Ectodermal cell (in vitro differentiated cells): ENCODE data around the gene DNAL4.
A peak's percentile ranks its signal among the peaks of the same experiment; 100 is the strongest.
"Not testable (repeated sequence)": the region's sequence is repeated elsewhere in the genome, so short reads cannot be mapped to it uniquely, and the experiment has no call there.

Experiments
- H3K27ac ChIP-seq: 2 replicates; pipeline ENCODE4 v1.7.0; 2013; ENCODE audit warnings: mild to moderate bottlenecking, low read depth, low read length; ENCODE audit not compliant: insufficient read depth, poor library complexity, severe bottlenecking
- H3K27me3 ChIP-seq: 2 replicates; pipeline ENCODE4 v1.7.0; 2013; ENCODE audit warnings: mild to moderate bottlenecking, low read length; ENCODE audit not compliant: insufficient read depth, control insufficient read depth, poor library complexity, severe bottlenecking
- H3K36me3 ChIP-seq: one replicate; pipeline ENCODE4 v1.7.0; 2013; ENCODE audit warnings: low read length; ENCODE audit not compliant: control insufficient read depth, insufficient read depth
- H3K4me1 ChIP-seq: one replicate; pipeline ENCODE4 v1.7.0; 2013; ENCODE audit warnings: low read length; ENCODE audit not compliant: control insufficient read depth, insufficient read depth
- H3K4me3 ChIP-seq: 2 replicates; pipeline ENCODE4 v1.7.0; 2013; ENCODE audit warnings: low read depth, low read length, control low read depth; ENCODE audit not compliant: insufficient read depth
- H3K9me3 ChIP-seq: 2 replicates; pipeline ENCODE4 v1.7.0; 2013; ENCODE audit warnings: mild to moderate bottlenecking, low read length, moderate library complexity; ENCODE audit not compliant: control insufficient read depth
- WGBS, 2 experiments: methylation state at CpG; one replicate each; pipeline ENCODE4 v1.1.7; 2013; ENCODE audit warnings: missing lambda C conversion rate in 2 of 2; 5-methylcytosine and 5-hydroxymethylcytosine counted together

DNAL4 gene

DNA sequence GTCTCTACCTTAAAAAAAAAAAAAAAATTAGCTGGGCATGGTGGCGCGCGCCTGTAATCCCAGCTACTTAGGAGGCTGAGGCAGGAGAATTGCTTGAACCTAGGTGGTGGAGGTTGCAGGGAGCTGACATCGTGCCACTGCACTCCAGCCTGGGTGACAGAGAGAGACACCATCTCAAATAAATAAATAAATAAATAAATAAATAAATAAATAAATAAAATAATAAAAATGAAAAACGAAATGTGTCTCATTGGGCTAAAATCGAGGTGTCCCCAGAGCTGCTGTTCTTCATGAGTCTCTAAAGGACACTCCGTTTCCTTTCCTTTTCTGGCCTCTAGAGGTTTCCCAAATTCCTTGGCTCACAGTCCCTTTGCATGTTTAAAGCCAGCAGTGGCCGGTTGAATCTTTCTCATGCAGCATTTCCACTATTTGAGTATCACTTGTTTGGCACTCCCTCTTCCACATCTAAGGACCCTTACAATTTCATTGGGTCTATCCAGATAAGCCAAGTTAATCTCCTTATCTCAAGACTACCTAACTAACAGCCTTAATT is 11.2 kb upstream of the DNAL4 start:
- not testable (repeated sequence) for H3K27ac ChIP-seq, H3K4me1 ChIP-seq, H3K4me3 ChIP-seq

DNA sequence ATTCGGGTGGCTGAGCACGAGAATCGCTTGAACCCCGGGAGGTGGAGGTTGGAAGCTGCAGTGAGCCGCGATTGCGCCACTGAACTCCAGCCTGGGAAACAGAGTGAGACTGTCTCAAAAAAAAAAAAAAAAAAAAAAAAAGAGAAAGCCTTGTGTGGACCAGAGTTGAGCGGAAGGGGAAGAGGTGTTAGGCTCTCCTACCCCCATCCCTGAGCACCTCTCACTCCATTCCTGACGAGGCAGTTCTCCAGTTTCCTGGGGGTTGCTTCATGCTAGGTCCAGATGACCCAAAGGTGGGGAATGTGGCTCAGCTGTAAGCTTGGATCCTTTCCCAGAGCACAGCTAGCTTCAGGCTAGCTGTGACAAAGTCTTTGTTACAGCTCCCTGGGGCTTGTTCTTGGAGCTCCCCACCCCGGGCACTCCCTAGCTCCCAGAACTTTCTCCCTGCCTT is 8.8 kb upstream of the DNAL4 start:
- no peaks in the 10 kb centered on the region for H3K9me3 ChIP-seq
- peaks cover 10% of the 10 kb centered on the region for H3K27me3 ChIP-seq
- H3K27ac ChIP-seq: no peak overlapping the region
- no peak overlapping the region for H3K4me3 ChIP-seq
- H3K36me3 ChIP-seq: no peaks in the 10 kb centered on the region
- H3K4me1 ChIP-seq: no peaks in the 10 kb centered on the region
- WGBS, 2 experiments: 26 to 32% methylated on average over 10 of the region's 10 CpGs

More for the DNA sequence above, 11.2 kb upstream of the DNAL4 start:
- H3K36me3 ChIP-seq, H3K9me3 ChIP-seq: not testable (repeated sequence)
- H3K27me3 ChIP-seq: peaks cover 10% of the 10 kb centered on the region
- WGBS, 2 experiments: 77 to 82% methylated on average over 7 to 8 of the region's 8 CpGs

DNA sequence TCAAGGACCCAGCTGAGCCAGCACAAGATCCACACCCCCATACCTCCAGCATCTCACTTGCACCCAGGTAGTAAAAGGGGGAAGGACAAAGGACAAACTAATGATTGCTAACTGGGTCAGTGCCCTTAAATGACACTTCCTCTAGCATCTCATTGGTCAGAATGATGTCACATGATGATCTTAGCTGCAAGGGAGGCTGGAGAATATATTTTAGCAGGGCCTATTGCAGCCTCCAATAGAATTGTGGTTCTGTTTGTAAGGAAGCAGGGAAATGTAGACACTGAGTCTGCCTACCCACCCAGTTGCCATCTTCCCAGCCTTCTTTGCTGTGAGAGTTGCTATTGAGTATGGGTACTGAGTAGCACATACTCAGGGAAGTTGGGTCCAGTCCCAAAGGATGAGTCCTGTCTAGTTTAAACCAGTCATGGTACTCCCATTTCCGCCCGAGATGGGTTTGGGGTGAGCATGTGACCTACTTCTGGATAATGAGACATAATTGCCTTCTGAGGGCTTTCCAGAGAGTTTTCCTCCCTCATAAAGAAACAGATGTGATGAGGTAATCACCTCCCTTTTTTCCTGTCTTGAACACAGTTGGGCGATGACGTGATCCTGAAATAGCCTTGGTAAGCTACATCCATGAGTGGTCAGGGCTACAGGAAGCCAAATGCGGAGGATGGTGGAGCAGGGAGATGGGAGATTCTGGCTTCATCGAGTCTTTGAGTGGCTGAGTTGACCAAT is 5.5 kb upstream of the DNAL4 start:
- Histone ChIP-seq H3K27ac (no peak overlapping the region), H3K4me3 (no peak overlapping the region), H3K9me3 (no peaks in the 10 kb centered on the region), H3K4me1 (peaks cover under 1% of the 10 kb centered on the region), H3K36me3 (no peaks in the 10 kb centered on the region), H3K27me3 (peaks cover 24% of the 10 kb centered on the region)
- 89 to 93% methylated on average over 6 of the region's 6 CpGs for WGBS, 2 experiments

DNA sequence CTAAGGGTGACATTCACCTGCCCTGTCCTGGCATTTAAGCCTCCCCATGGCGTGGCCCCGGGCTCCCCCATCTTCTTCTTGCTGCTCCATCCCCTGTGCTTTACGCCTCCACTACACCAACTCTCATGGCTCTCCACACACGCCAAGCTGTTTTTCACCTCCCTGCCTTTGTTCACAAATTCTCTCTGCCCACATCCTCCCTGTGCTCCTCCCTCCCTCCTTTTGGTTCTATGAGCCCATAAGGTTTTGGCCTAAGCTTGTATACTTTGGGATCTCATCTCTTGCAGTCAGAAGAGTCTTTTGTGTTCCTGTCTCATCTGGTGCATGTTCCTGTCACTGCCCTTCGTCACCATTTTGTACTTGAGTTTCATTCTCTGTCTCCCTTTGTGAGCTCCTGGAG is 4.6 kb upstream of the DNAL4 start:
- Histone ChIP-seq H3K27me3 (peaks cover 24% of the 10 kb centered on the region), H3K4me3 (no peak overlapping the region), H3K27ac (no peak overlapping the region), H3K36me3 (no peaks in the 10 kb centered on the region), H3K9me3 (no peaks in the 10 kb centered on the region), H3K4me1 (peaks cover 4% of the 10 kb centered on the region)
- WGBS, 2 experiments: 85 to 87% methylated on average over 5 of the region's 5 CpGs

DNA sequence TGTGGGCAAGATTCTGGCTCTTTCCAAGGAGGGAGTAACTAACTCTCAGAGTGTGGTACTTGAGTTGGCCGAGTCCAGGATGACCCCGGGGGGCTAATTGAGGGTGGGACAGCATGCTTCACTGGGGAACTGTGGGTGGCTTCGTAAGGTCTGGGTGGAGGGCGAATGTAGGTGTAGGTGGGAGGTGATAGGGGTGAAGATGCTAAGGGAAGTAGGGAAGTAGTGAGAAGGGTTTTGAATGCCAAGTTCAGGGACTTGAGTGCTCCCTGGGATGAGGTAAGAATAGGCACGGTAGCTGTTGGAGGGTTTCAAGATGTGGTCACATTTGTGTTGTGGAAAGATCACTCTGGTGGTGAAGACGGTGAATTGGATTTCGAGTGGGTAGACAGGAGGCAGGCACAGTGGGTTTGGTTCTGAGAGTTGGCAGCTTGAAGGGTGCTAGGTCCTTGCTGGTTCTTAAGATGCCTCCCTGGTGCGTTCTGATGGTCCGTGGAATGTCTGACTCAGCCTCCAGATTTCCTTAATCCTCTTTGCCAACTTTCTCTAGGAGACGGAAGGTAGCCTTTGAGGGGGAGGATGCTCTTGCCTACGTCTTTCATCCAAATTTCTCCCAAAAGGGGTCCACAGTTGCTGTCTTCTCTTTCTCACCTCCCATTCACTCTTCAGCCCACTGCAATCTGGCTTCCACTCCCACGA is 2.5 kb upstream of the DNAL4 start:
- whole genome bisulfite sequencing, 2 experiments: 82 to 84% methylated on average over 12 of the region's 12 CpGs
- H3K27ac ChIP-seq: no peak overlapping the region
- no peaks in the 10 kb centered on the region for H3K9me3 ChIP-seq
- peaks cover 17% of the 10 kb centered on the region for H3K27me3 ChIP-seq
- H3K4me3 ChIP-seq: no peak overlapping the region
- H3K4me1 ChIP-seq: peaks cover 10% of the 10 kb centered on the region
- no peaks in the 10 kb centered on the region for H3K36me3 ChIP-seq

DNA sequence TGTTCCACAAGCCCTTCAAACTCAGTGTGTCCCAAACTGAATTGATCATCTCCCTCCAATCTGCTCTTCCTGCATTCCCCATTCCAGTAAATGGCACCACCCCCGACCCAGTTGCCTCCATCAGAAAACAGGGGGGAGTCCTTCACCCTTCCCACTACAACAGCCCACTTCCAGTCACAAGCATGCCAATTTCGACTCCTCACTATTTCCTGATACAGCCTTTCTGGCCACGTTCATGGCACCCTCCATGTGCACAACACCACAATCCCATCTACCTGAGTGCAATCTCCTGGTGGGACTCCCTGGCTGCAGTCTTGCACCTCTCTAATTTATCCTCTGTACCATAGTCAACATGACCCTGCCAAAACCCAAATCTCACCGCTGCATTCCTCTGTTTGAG is 1.6 kb upstream of the DNAL4 start:
- H3K9me3 ChIP-seq: no peaks in the 10 kb centered on the region
- peaks cover 10% of the 10 kb centered on the region for H3K4me1 ChIP-seq
- no peaks in the 10 kb centered on the region for H3K36me3 ChIP-seq
- H3K27me3 ChIP-seq: peaks cover 13% of the 10 kb centered on the region
- WGBS, 2 experiments: 85 to 88% methylated on average over 4 of the region's 4 CpGs
- no peak overlapping the region for H3K4me3 ChIP-seq
- H3K27ac ChIP-seq: no peak overlapping the region

DNA sequence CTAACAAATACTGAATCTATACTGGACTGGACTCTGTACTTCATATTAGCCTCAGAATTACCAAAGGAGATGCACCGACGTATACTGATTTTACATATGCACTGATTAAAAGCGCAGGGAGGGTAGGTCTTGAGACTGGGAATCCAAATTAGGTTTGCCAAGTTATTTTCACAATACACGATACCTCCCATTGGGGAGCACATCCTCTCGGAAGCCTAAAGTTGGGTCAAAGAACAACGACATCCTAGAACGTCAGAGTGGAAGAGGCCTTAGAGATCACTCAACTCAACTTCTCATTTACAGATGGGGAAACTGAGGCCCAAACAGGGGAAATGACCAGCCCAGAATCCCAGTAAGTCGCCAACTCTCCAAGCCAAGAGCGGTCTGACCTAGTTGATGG is 626 bp downstream of the DNAL4 start:
- H3K4me1 ChIP-seq: peaks cover 10% of the 10 kb centered on the region
- peaks cover 13% of the 10 kb centered on the region for H3K27me3 ChIP-seq
- peaks cover 6% of the 10 kb centered on the region for H3K36me3 ChIP-seq
- peak overlapping the region; percentile 83 for H3K4me3 ChIP-seq
- WGBS, 2 experiments: 38 to 39% methylated on average over 9 of the region's 9 CpGs
- no peak overlapping the region for H3K27ac ChIP-seq
- H3K9me3 ChIP-seq: no peaks in the 10 kb centered on the region

DNA sequence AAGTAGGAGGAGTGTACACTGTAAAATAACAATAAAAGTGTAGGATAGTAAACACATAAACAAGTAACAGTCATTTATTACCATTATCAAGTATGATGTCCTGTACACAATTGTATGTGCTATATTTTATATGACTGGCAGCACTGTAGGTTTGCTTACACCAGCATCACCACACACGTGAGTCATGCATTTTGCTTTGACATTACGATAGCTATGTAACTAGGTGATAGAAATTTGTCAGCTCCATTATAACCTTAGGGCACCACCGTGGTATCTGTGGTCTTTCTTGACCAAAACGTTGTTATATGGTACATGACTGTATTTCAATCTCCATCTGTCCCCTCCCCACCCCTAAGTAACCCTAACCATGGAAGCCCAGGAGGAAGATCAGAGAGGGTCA is 1.1 kb downstream of the DNAL4 start:
- Histone ChIP-seq H3K27me3 (peaks cover 13% of the 10 kb centered on the region), H3K4me1 (peaks cover 10% of the 10 kb centered on the region), H3K27ac (no peak overlapping the region), H3K9me3 (no peaks in the 10 kb centered on the region), H3K4me3 (peak overlapping the region; percentile 83), H3K36me3 (peaks cover 6% of the 10 kb centered on the region)
- 86 to 88% methylated on average over 4 of the region's 4 CpGs for WGBS, 2 experiments

DNA sequence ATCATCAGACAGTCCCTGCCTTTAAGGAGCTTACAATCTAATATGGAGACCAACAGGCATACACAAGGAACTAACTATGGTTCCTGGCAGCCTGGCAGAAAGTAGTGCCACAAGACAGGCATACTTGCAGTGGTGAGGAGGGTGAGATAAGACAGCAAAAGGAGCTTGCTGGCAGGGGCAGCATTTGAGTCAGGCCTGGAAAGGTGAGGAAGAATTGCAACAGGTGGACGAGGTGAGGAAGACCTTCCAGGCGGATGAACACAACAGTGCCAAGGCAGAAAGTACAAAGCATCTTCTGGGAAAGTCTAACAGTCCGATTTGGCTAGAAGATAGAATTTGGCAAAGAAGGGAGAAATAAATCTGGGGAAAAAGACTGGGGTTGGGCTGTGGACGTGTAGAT is 4.3 kb downstream of the DNAL4 start:
- Histone ChIP-seq H3K4me3 (no peak overlapping the region), H3K4me1 (peaks cover 10% of the 10 kb centered on the region), H3K27ac (no peak overlapping the region), H3K9me3 (no peaks in the 10 kb centered on the region), H3K36me3 (peaks cover 6% of the 10 kb centered on the region), H3K27me3 (no peaks in the 10 kb centered on the region)
- WGBS, 2 experiments: 89 to 90% methylated on average over 4 of the region's 4 CpGs

DNA sequence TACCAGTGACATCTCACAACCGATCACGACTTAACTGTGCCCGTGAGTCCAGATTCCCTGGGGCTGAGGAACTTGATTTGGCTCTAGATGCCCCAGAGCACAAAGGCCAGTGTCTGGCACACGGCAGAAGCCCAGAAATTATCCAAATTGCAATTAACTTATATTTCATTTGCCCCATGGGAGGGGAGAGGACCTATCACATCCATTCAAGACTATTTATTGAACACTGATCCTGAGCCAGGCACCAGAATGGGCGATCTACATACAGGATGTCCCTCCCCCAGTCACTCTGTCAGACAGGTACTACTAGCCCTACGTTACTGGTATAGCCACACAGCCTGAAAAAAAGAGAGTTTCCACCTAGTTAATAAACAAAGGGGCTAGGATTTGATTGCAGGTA is 5.1 kb downstream of the DNAL4 start:
- H3K4me1 ChIP-seq: peaks cover 6% of the 10 kb centered on the region
- H3K4me3 ChIP-seq: no peak overlapping the region
- H3K9me3 ChIP-seq: no peaks in the 10 kb centered on the region
- H3K36me3 ChIP-seq: peaks cover 6% of the 10 kb centered on the region
- no peaks in the 10 kb centered on the region for H3K27me3 ChIP-seq
- 85 to 95% methylated on average over 6 of the region's 6 CpGs for WGBS, 2 experiments
- no peak overlapping the region for H3K27ac ChIP-seq
